ENCODE data around the gene ANO10. TPM values are rescaled to one million over a fixed set of nuclear protein-coding genes. Genes with fewer than 3 reads are reported as not detected.
A peak's percentile ranks its signal among the peaks of the same experiment; 100 is the strongest.

ANO10 gene
- total RNA-seq, 1 experiment from 2014 or later, result 15.0 TPM

GRCh38 chr3:43526956-43527355 is 94.9 kb downstream of the ANO10 start:
- no peak overlapping the region for H3K27ac Mint-ChIP-seq (ENCODE audit: low read depth, unreplicated experiment)
- intact Hi-C loops (cut with micrococcal nuclease), result no loop called here
- CTCF ChIA-PET, result no interaction called here

GRCh38 chr3:43525941-43526607 is 95.7 kb downstream of the ANO10 start:
- no TSS peak for BruUV-seq (replicated peaks)
- Mint-ChIP-seq H3K27me3 (ENCODE audit: insufficient read depth, unreplicated experiment) (no peaks in the 10 kb centered on the region), H3K4me3 (ENCODE audit: unreplicated experiment) (peak overlapping the region; percentile 63), H3K9me3 (ENCODE audit: unreplicated experiment) (peaks cover 8% of the 10 kb centered on the region), H3K4me1 (ENCODE audit: insufficient read depth, unreplicated experiment) (no peaks in the 10 kb centered on the region), H3K27ac (ENCODE audit: low read depth, unreplicated experiment) (peak overlapping the region; percentile 72), H3K36me3 (ENCODE audit: insufficient read depth, unreplicated experiment) (peaks cover 6% of the 10 kb centered on the region)
- peak; percentile 85 for DNase-seq (ENCODE audit: unreplicated experiment)
- intact Hi-C loops (cut with micrococcal nuclease), result no loop called here
- ChIA-PET POLR2A (no interaction called here), CTCF (no interaction called here)
- TF ChIP-seq, protein P1, sequence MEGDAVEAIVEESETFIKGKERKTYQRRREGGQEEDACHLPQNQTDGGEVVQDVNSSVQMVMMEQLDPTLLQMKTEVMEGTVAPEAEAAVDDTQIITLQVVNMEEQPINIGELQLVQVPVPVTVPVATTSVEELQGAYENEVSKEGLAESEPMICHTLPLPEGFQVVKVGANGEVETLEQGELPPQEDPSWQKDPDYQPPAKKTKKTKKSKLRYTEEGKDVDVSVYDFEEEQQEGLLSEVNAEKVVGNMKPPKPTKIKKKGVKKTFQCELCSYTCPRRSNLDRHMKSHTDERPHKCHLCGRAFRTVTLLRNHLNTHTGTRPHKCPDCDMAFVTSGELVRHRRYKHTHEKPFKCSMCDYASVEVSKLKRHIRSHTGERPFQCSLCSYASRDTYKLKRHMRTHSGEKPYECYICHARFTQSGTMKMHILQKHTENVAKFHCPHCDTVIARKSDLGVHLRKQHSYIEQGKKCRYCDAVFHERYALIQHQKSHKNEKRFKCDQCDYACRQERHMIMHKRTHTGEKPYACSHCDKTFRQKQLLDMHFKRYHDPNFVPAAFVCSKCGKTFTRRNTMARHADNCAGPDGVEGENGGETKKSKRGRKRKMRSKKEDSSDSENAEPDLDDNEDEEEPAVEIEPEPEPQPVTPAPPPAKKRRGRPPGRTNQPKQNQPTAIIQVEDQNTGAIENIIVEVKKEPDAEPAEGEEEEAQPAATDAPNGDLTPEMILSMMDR (IDR thresholded peaks at IDR 0.05; ENCODE audit: unreplicated experiment), result no peak

More at GRCh38 chr3:43526956-43527355, 94.9 kb downstream of the ANO10 start:
- no TSS peak for BruUV-seq (replicated peaks)
- H3K9me3 Mint-ChIP-seq (ENCODE audit: unreplicated experiment), result peaks cover 8% of the 10 kb centered on the region
- TF ChIP-seq, protein P1 (IDR thresholded peaks at IDR 0.05; ENCODE audit: unreplicated experiment), result no peak
- no peak overlapping the region for H3K4me3 Mint-ChIP-seq (ENCODE audit: unreplicated experiment)
- no peaks in the 10 kb centered on the region for H3K27me3 Mint-ChIP-seq (ENCODE audit: insufficient read depth, unreplicated experiment)
- POLR2A ChIA-PET, result no interaction called here
- no peaks in the 10 kb centered on the region for H3K4me1 Mint-ChIP-seq (ENCODE audit: insufficient read depth, unreplicated experiment)
- peak; percentile 26 for DNase-seq (ENCODE audit: unreplicated experiment)
- peaks cover 6% of the 10 kb centered on the region for H3K36me3 Mint-ChIP-seq (ENCODE audit: insufficient read depth, unreplicated experiment)

DNA sequence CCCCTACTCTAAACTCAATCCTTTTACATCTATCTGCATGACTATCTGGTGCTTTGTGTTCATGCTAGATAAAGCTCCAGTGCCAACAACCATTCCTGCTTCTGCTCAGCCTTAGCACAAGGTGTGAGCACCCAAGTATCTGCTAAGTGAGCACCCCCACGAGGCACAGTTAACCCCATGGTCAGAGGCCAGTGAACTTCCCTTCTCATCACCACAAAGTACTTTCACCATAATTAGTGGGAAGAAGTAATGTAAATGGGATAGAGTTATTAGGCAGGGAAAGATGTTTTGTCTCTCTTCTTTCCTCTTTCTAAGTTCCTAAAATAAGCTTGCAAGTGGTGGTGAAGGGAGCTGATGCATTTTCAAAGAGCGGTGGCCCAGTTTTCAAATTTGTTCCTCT is 96.4 kb downstream of the ANO10 start:
- no peak for DNase-seq (ENCODE audit: unreplicated experiment)
- POLR2A ChIA-PET, result no interaction called here
- TF ChIP-seq, protein P1 (IDR thresholded peaks at IDR 0.05; ENCODE audit: unreplicated experiment), result no peak
- Mint-ChIP-seq H3K27me3 (ENCODE audit: insufficient read depth, unreplicated experiment) (no peaks in the 10 kb centered on the region), H3K27ac (ENCODE audit: low read depth, unreplicated experiment) (no peak overlapping the region), H3K4me3 (ENCODE audit: unreplicated experiment) (no peak overlapping the region), H3K36me3 (ENCODE audit: insufficient read depth, unreplicated experiment) (peaks cover 6% of the 10 kb centered on the region), H3K9me3 (ENCODE audit: unreplicated experiment) (peaks cover 8% of the 10 kb centered on the region), H3K4me1 (ENCODE audit: insufficient read depth, unreplicated experiment) (no peaks in the 10 kb centered on the region)
- CTCF ChIA-PET, result interaction anchor here (0.5 kb wide), 1 partner anchor 196 kb away, joined by 4 read pairs; no protein-coding TSS in a partner anchor
- intact Hi-C loops (cut with micrococcal nuclease), result no loop called here
- BruUV-seq (replicated peaks), result no TSS peak

DNA sequence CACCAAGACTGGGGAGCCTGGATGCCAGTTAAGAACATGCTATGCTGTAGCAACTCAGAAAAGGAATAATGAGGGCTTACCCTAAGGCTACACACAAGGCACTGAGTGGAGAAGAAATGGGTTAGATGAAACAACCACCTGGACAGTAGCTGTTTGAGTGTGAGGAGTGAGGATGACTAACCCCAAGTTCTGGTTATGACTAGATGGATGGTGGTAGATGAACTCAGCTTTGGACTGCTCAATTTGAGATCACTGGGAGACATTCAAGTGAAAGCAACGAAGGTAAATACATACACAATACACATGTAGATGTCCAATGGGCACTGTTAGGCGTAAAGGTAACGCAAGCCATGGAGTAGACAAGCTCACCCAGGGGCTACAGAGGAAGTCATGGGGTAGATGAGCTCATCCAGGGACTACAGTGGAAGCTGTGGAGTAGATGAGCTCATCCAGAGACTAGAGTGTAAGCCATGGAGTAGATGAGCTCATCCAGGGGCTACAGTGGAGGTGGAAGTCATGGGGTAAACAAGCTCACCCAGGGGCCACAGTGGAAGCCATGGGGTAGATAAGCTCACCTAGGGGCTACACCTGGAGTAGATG is 98.3 kb downstream of the ANO10 start:
- Mint-ChIP-seq H3K27me3 (ENCODE audit: insufficient read depth, unreplicated experiment) (no peaks in the 10 kb centered on the region), H3K27ac (ENCODE audit: low read depth, unreplicated experiment) (no peak overlapping the region), H3K4me3 (ENCODE audit: unreplicated experiment) (no peak overlapping the region), H3K9me3 (ENCODE audit: unreplicated experiment) (peaks cover 20% of the 10 kb centered on the region), H3K4me1 (ENCODE audit: insufficient read depth, unreplicated experiment) (no peaks in the 10 kb centered on the region), H3K36me3 (ENCODE audit: insufficient read depth, unreplicated experiment) (peaks cover 13% of the 10 kb centered on the region)
- no peak for DNase-seq (ENCODE audit: unreplicated experiment)
- BruUV-seq (replicated peaks), result no TSS peak
- ChIA-PET CTCF (interaction anchor here (0.6 to 2.4 kb wide), 4 partner anchors 21 to 562 kb away, joined by 3 to 10 read pairs (median 5); no protein-coding TSS in a partner anchor), POLR2A (interaction anchor here (0.5 to 0.9 kb wide), 2 partner anchors 97 to 229 kb away, joined by 4 to 6 read pairs; no protein-coding TSS in a partner anchor)
- TF ChIP-seq, protein P1 (IDR thresholded peaks at IDR 0.05; ENCODE audit: unreplicated experiment), result no peak
- intact Hi-C loops (cut with micrococcal nuclease), result no loop called here

Data from MCF 10A (cell line).